Measurements from ENCODE around the gene PIK3CA. TPM values are rescaled to one million over a fixed set of nuclear protein-coding genes. Genes with fewer than 3 reads are reported as not detected.
"Not testable (repeated sequence)": the region's sequence is repeated elsewhere in the genome, so short reads cannot be mapped to it uniquely, and the experiment has no call there.

PIK3CA gene
- total and polyA plus RNA-seq, 2 donors from 2014 or later: 6.1 to 24.8 TPM

DNA sequence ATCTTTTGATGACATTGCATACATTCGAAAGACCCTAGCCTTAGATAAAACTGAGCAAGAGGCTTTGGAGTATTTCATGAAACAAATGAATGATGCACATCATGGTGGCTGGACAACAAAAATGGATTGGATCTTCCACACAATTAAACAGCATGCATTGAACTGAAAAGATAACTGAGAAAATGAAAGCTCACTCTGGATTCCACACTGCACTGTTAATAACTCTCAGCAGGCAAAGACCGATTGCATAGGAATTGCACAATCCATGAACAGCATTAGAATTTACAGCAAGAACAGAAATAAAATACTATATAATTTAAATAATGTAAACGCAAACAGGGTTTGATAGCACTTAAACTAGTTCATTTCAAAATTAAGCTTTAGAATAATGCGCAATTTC lies 86.0 kb downstream of the PIK3CA start:
- no peak overlapping the region for H3K4me3 ChIP-seq (ENCODE audit: low read length in 3 of 3)
- no peaks in the 10 kb centered on the region for H3K4me1 ChIP-seq (ENCODE audit: control insufficient read depth in 2 of 3, insufficient read depth in 2 of 3, low read depth in 1 of 3, low read length in 3 of 3)
- H3K9me3 ChIP-seq (ENCODE audit: control insufficient read depth in 2 of 3, insufficient read depth in 1 of 3, low read length in 3 of 3): no peaks in the 10 kb centered on the region
- H3K9ac ChIP-seq (ENCODE audit: low read length in 3 of 3): no peak overlapping the region
- TF ChIP-seq, protein P1, sequence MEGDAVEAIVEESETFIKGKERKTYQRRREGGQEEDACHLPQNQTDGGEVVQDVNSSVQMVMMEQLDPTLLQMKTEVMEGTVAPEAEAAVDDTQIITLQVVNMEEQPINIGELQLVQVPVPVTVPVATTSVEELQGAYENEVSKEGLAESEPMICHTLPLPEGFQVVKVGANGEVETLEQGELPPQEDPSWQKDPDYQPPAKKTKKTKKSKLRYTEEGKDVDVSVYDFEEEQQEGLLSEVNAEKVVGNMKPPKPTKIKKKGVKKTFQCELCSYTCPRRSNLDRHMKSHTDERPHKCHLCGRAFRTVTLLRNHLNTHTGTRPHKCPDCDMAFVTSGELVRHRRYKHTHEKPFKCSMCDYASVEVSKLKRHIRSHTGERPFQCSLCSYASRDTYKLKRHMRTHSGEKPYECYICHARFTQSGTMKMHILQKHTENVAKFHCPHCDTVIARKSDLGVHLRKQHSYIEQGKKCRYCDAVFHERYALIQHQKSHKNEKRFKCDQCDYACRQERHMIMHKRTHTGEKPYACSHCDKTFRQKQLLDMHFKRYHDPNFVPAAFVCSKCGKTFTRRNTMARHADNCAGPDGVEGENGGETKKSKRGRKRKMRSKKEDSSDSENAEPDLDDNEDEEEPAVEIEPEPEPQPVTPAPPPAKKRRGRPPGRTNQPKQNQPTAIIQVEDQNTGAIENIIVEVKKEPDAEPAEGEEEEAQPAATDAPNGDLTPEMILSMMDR (IDR thresholded peaks at IDR 0.05; ENCODE audit: borderline replicate concordance, extremely low read depth, insufficient read depth): no peak
- H3K27ac ChIP-seq (ENCODE audit: low read depth in 2 of 2, low read length in 2 of 2): no peak overlapping the region
- no peaks in the 10 kb centered on the region for H3K27me3 ChIP-seq (ENCODE audit: control insufficient read depth, insufficient read depth, low read length)
- FAIRE-seq: no peak
- peaks cover 0 to 5% (median 4%) of the 10 kb centered on the region in 3 donors for H3K36me3 ChIP-seq (ENCODE audit: control insufficient read depth in 2 of 3, insufficient read depth in 3 of 3, low read length in 3 of 3)
- DNase-seq: no peak
- intact Hi-C loops (cut with DNase I): no loop called here

DNA sequence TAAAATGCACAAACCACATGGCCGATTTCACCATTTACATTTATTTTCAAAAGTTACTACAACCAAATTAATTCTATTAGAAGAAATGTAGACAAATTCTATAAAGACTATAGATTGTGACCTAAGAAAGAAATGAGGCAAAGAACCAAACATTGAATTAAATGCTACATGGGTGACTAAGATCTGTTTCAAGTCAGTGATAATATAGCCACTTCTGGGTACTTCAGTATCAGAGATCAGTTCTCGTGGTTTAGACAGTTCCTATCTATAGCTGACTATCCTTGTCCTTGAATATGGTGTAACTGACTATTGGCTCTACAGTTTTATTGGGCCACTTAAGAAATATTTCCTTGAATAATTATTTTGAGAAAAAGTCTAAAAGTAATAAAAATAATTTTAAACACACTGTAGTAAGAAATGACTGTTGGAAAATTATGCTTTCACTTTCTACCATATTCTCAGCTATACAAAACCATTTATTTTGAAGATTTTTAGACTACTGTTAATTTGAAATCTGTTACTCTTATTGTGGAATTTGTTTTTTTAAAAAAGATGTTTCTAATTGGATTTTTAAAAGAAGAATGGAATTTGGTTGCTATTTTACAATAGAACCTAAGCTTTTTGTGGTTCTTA lies 88.6 kb downstream of the PIK3CA start:
- TF ChIP-seq, protein P1 (IDR thresholded peaks at IDR 0.05; ENCODE audit: borderline replicate concordance, extremely low read depth, insufficient read depth): no peak
- H3K9me3 ChIP-seq (ENCODE audit: control insufficient read depth in 2 of 3, insufficient read depth in 1 of 3, low read length in 3 of 3): no peaks in the 10 kb centered on the region
- intact Hi-C loops (cut with DNase I): no loop called here
- H3K27me3 ChIP-seq (ENCODE audit: control insufficient read depth, insufficient read depth, low read length): no peaks in the 10 kb centered on the region
- H3K4me3 ChIP-seq (ENCODE audit: low read length in 3 of 3): no peak overlapping the region
- FAIRE-seq (no peak), DNase-seq (no peak)
- no peaks in the 10 kb centered on the region for H3K4me1 ChIP-seq (ENCODE audit: control insufficient read depth in 2 of 3, insufficient read depth in 2 of 3, low read depth in 1 of 3, low read length in 3 of 3)
- H3K9ac ChIP-seq (ENCODE audit: low read length in 3 of 3): no peak overlapping the region
- no peak overlapping the region for H3K27ac ChIP-seq (ENCODE audit: low read depth in 2 of 2, low read length in 2 of 2)
- H3K36me3 ChIP-seq (ENCODE audit: control insufficient read depth in 2 of 3, insufficient read depth in 3 of 3, low read length in 3 of 3): peaks cover 0 to 5% (median 0%) of the 10 kb centered on the region in 3 donors

DNA sequence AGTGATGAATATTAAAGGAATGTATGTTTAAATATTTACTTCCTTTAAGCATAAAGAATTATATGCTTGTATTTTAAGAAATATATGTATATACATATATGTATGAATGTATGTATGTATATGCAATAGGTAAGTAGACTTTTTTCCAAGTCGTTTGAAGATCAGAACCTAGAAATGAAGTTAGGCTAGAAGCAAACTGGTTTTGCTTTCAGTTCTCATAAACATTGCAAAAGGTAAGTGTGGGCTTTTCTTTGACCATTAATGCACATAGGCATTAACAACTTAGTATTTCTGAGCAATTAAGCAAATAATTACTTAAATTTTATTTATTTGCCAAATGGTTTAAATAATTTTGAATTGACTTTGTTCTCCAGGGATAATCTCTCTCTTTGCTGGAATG lies 92.1 kb downstream of the PIK3CA start:
- H3K9me3 ChIP-seq (ENCODE audit: control insufficient read depth in 2 of 3, insufficient read depth in 1 of 3, low read length in 3 of 3); H3K4me3 ChIP-seq (ENCODE audit: low read length in 3 of 3); intact Hi-C loops (cut with DNase I); FAIRE-seq; DNase-seq; H3K27me3 ChIP-seq (ENCODE audit: control insufficient read depth, insufficient read depth, low read length); H3K9ac ChIP-seq (ENCODE audit: low read length in 3 of 3); H3K36me3 ChIP-seq (ENCODE audit: control insufficient read depth in 2 of 3, insufficient read depth in 3 of 3, low read length in 3 of 3); H3K27ac ChIP-seq (ENCODE audit: low read depth in 2 of 2, low read length in 2 of 2); H3K4me1 ChIP-seq (ENCODE audit: control insufficient read depth in 2 of 3, insufficient read depth in 2 of 3, low read depth in 1 of 3, low read length in 3 of 3): not testable (repeated sequence)

- intact Hi-C loops (cut with DNase I); FAIRE-seq: not testable (repeated sequence)
These were observed 94.7 kb downstream of the PIK3CA start for GRCh38 chr3:179242859-179243258.

More at GRCh38 chr3:179242859-179243258, 94.7 kb downstream of the PIK3CA start:
- H3K4me1 ChIP-seq (ENCODE audit: control insufficient read depth in 2 of 3, insufficient read depth in 2 of 3, low read depth in 1 of 3, low read length in 3 of 3); H3K9me3 ChIP-seq (ENCODE audit: control insufficient read depth in 2 of 3, insufficient read depth in 1 of 3, low read length in 3 of 3); H3K27ac ChIP-seq (ENCODE audit: low read depth in 2 of 2, low read length in 2 of 2); DNase-seq; H3K4me3 ChIP-seq (ENCODE audit: low read length in 3 of 3); H3K9ac ChIP-seq (ENCODE audit: low read length in 3 of 3); H3K36me3 ChIP-seq (ENCODE audit: control insufficient read depth in 2 of 3, insufficient read depth in 3 of 3, low read length in 3 of 3); H3K27me3 ChIP-seq (ENCODE audit: control insufficient read depth, insufficient read depth, low read length): not testable (repeated sequence)

All from kidney (tissue), 14 donors.